ENCODE results near the gene UACA. TPM values are rescaled to one million over a fixed set of nuclear protein-coding genes. Genes with fewer than 3 reads are reported as not detected.
"Not testable (repeated sequence)": the region's sequence is repeated elsewhere in the genome, so short reads cannot be mapped to it uniquely, and the experiment has no call there.

UACA gene
- total RNA-seq, 1 experiment from 2014 or later: 38.0 TPM

- Histone ChIP-seq H3K56ac (ENCODE audit: insufficient read length, low read depth, low read length) (no peak overlapping the region), H2BK20ac (ENCODE audit: low read depth, low read length, poor library complexity, severe bottlenecking) (no peak overlapping the region), H3K23me2 (ENCODE audit: insufficient read length, low read depth, low read length, poor library complexity, severe bottlenecking) (no peaks in the 10 kb centered on the region), H2BK120ac (ENCODE audit: low read depth, low read length, poor library complexity, severe bottlenecking) (no peak overlapping the region), H3K79me1 (ENCODE audit: insufficient read depth, low read depth, low read length, poor library complexity, severe bottlenecking) (no peaks in the 10 kb centered on the region), H3T11ph (ENCODE audit: low read length) (no peak overlapping the region), H3K4ac (ENCODE audit: low read depth, low read length) (no peak overlapping the region), H3K23ac (ENCODE audit: insufficient read length, low read depth, low read length) (no peak overlapping the region), H3K79me2 (ENCODE audit: insufficient read depth, low read length) (no peaks in the 10 kb centered on the region), H2BK12ac (ENCODE audit: insufficient read length, low read depth, low read length) (no peak overlapping the region), H2BK15ac (ENCODE audit: low read depth, low read length) (no peak overlapping the region), H3K9ac (ENCODE audit: extremely low read depth, insufficient read length, low read length) (no peak overlapping the region), H3K4me2 (ENCODE audit: insufficient read depth, insufficient read length, low read length) (no peak overlapping the region), H2AFZ (ENCODE audit: low read length) (no peak overlapping the region), H3K14ac (ENCODE audit: insufficient read depth, low read length) (no peak overlapping the region), H2AK5ac (ENCODE audit: insufficient read length, low read length) (no peak overlapping the region), H4K8ac (replicated peaks; ENCODE audit: insufficient read length, low read depth, low read length) (no peak overlapping the region), H2BK5ac (ENCODE audit: insufficient read length, low read length) (no peak overlapping the region), H4K5ac (ENCODE audit: insufficient read length, low read depth, low read length) (no peak overlapping the region), H4K91ac (ENCODE audit: insufficient read length, low read depth, low read length) (no peak overlapping the region), H4K20me1 (ENCODE audit: control insufficient read depth, insufficient read depth, insufficient read length) (no peaks in the 10 kb centered on the region), H3K27ac (ENCODE audit: insufficient read length, low read depth, low read length) (no peak overlapping the region), H3K18ac (ENCODE audit: insufficient read length, low read depth, low read length) (no peak overlapping the region), H3K4me1 (ENCODE audit: insufficient read depth, low read length) (peaks cover 7% of the 10 kb centered on the region), H3K27me3 (ENCODE audit: insufficient read depth, low read length) (no peaks in the 10 kb centered on the region), H3K9me3 (ENCODE audit: control insufficient read depth, low read depth, low read length) (no peaks in the 10 kb centered on the region)
- no CpG with 5 or more reads among the region's 4 CpGs for WGBS (ENCODE audit: extremely low coverage, insufficient read length, low lambda C conversion rate)
- Mint-ChIP-seq H3K9me3 (peaks cover 13 to 17% of the 10 kb centered on the region in 2 experiments), H3K4me3 (no peak overlapping the region), H3K27me3 (ENCODE audit: low read depth) (no peaks in the 10 kb centered on the region), H3K4me1 (peaks cover 20 to 25% of the 10 kb centered on the region in 2 experiments), H3K27ac (no peak overlapping the region), H3K36me3 (ENCODE audit: insufficient read depth in 1 of 3, low read depth in 3 of 3) (peaks cover 2 to 8% (median 2%) of the 10 kb centered on the region in 3 experiments; a peak in 6 of 7 replicates)
- no peak for DNase-seq
- TF ChIP-seq CTCF (conservative IDR thresholded peaks at IDR 0.05): no peak
Observed at GRCh38 chr15:70617076-70617910, 146.1 kb downstream of the UACA start.

- not testable (repeated sequence) for H2BK12ac ChIP-seq (ENCODE audit: insufficient read length, low read depth, low read length); H3K27ac ChIP-seq (ENCODE audit: insufficient read length, low read depth, low read length); H3K18ac ChIP-seq (ENCODE audit: insufficient read length, low read depth, low read length); H3K4me3 Mint-ChIP-seq; H3K79me2 ChIP-seq (ENCODE audit: insufficient read depth, low read length); H3K27me3 ChIP-seq (ENCODE audit: insufficient read depth, low read length); H4K5ac ChIP-seq (ENCODE audit: insufficient read length, low read depth, low read length); H3K27me3 Mint-ChIP-seq (ENCODE audit: low read depth); H3T11ph ChIP-seq (ENCODE audit: low read length); H2BK20ac ChIP-seq (ENCODE audit: low read depth, low read length, poor library complexity, severe bottlenecking); H3K79me1 ChIP-seq (ENCODE audit: insufficient read depth, low read depth, low read length, poor library complexity, severe bottlenecking); H4K20me1 ChIP-seq (ENCODE audit: control insufficient read depth, insufficient read depth, insufficient read length); H3K4me1 ChIP-seq (ENCODE audit: insufficient read depth, low read length); H2AK5ac ChIP-seq (ENCODE audit: insufficient read length, low read length); H2BK120ac ChIP-seq (ENCODE audit: low read depth, low read length, poor library complexity, severe bottlenecking); H3K23me2 ChIP-seq (ENCODE audit: insufficient read length, low read depth, low read length, poor library complexity, severe bottlenecking); H4K8ac ChIP-seq (replicated peaks; ENCODE audit: insufficient read length, low read depth, low read length); H2BK15ac ChIP-seq (ENCODE audit: low read depth, low read length); H3K36me3 Mint-ChIP-seq (ENCODE audit: insufficient read depth in 1 of 3, low read depth in 3 of 3); H4K91ac ChIP-seq (ENCODE audit: insufficient read length, low read depth, low read length); H3K4me2 ChIP-seq (ENCODE audit: insufficient read depth, insufficient read length, low read length); H2BK5ac ChIP-seq (ENCODE audit: insufficient read length, low read length); H3K9me3 ChIP-seq (ENCODE audit: control insufficient read depth, low read depth, low read length); H3K4ac ChIP-seq (ENCODE audit: low read depth, low read length); DNase-seq; H2AFZ ChIP-seq (ENCODE audit: low read length); H3K14ac ChIP-seq (ENCODE audit: insufficient read depth, low read length); H3K23ac ChIP-seq (ENCODE audit: insufficient read length, low read depth, low read length); H3K9ac ChIP-seq (ENCODE audit: extremely low read depth, insufficient read length, low read length); H3K56ac ChIP-seq (ENCODE audit: insufficient read length, low read depth, low read length); H3K27ac Mint-ChIP-seq
- H3K4me1 Mint-ChIP-seq: peaks cover 20 to 25% of the 10 kb centered on the region in 2 experiments
- no CpG with 5 or more reads among the region's 2 CpGs for WGBS (ENCODE audit: extremely low coverage, insufficient read length, low lambda C conversion rate)
- peaks cover 8 to 13% of the 10 kb centered on the region in 2 experiments for H3K9me3 Mint-ChIP-seq
Observed at GRCh38 chr15:70616311-70616756, 147.0 kb downstream of the UACA start.

Data from H9 (cell line).